Measurements from ENCODE around the gene KLHL2. TPM values are rescaled to one million over a fixed set of nuclear protein-coding genes. Genes with fewer than 3 reads are reported as not detected.

Gene KLHL2
- total RNA-seq, 4 donors from 2014 or later: 18.0 to 26.7 (median 23.8) TPM

DNA sequence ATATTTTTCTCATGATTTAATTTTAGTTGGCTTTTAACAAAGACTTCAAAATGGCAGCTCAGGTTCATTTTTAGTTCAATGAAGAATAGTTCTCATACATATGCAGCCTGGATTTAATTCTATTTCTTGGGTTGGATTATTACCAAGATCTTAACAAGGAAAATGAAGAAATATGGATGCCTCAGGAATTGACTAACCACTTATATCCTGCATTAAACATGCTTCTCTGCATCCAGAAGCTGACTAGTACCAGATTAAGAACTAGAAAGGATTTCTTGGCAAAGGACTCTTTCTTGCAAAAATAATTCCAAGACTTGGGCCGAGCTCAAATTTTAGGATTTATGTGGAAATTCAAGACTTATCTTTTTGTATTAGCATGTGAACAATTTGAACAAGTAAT, 5.6 kb upstream of the KLHL2 start:
- no peaks in the 10 kb centered on the region for H3K36me3 ChIP-seq
- no peak for DNase-seq (ENCODE audit: low spot score in 2 of 2)
- WGBS, 2 donors: 68 to 70% methylated on average over 1 of the region's 1 CpG
- H3K9me3 ChIP-seq: no peaks in the 10 kb centered on the region
- no peaks in the 10 kb centered on the region for H3K27me3 ChIP-seq
- H3K4me3 ChIP-seq: no peak overlapping the region
- H3K4me1 ChIP-seq: peaks cover 0 to 8% (median 2%) of the 10 kb centered on the region in 4 donors
- no peak overlapping the region for H3K27ac ChIP-seq
- TF ChIP-seq EP300 (IDR thresholded peaks at IDR 0.05) (no peak), POLR2A (IDR thresholded peaks at IDR 0.05) (no peak)
- TF ChIP-seq, protein P1, sequence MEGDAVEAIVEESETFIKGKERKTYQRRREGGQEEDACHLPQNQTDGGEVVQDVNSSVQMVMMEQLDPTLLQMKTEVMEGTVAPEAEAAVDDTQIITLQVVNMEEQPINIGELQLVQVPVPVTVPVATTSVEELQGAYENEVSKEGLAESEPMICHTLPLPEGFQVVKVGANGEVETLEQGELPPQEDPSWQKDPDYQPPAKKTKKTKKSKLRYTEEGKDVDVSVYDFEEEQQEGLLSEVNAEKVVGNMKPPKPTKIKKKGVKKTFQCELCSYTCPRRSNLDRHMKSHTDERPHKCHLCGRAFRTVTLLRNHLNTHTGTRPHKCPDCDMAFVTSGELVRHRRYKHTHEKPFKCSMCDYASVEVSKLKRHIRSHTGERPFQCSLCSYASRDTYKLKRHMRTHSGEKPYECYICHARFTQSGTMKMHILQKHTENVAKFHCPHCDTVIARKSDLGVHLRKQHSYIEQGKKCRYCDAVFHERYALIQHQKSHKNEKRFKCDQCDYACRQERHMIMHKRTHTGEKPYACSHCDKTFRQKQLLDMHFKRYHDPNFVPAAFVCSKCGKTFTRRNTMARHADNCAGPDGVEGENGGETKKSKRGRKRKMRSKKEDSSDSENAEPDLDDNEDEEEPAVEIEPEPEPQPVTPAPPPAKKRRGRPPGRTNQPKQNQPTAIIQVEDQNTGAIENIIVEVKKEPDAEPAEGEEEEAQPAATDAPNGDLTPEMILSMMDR (IDR thresholded peaks at IDR 0.05): no peak

- 69 to 71% methylated on average over 8 of the region's 8 CpGs for WGBS, 2 donors
- no peaks in the 10 kb centered on the region for H3K9me3 ChIP-seq
- peaks cover 0 to 11% (median 4%) of the 10 kb centered on the region in 4 donors for H3K4me1 ChIP-seq
- no peak overlapping the region for H3K4me3 ChIP-seq
- no peak overlapping the region for H3K27ac ChIP-seq
- no peak for DNase-seq (ENCODE audit: low spot score in 2 of 2)
- TF ChIP-seq, protein P1 (IDR thresholded peaks at IDR 0.05): no peak
- TF ChIP-seq POLR2A (IDR thresholded peaks at IDR 0.05) (no peak), EP300 (IDR thresholded peaks at IDR 0.05) (no peak)
- H3K27me3 ChIP-seq: no peaks in the 10 kb centered on the region
- H3K36me3 ChIP-seq: no peaks in the 10 kb centered on the region
Observed at GRCh38 chr4:165203541-165204461, 3.6 kb upstream of the KLHL2 start.

DNA sequence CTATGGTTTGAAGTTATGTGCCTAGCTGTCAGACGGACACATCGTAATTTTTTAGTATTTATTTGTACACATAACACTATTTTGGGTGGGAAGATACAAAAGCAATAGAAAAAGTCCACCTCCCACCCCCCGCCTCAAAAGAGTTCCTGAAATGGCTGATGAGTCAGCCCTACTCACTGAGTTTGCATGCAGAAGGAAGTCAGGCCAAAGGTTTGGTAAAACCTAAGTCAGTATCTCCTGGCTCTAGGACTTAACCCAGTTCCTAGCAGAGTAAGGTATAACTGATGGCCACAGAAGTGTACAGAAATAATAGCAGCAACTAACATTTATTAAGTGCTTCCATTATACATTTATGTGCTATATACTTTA, 2.9 kb upstream of the KLHL2 start:
- WGBS, 2 donors: 79 to 91% methylated on average over 3 of the region's 3 CpGs
- peaks cover 0 to 18% (median 6%) of the 10 kb centered on the region in 4 donors for H3K4me1 ChIP-seq
- H3K9me3 ChIP-seq: no peaks in the 10 kb centered on the region
- no peak overlapping the region for H3K4me3 ChIP-seq
- TF ChIP-seq POLR2A (IDR thresholded peaks at IDR 0.05) (no peak), EP300 (IDR thresholded peaks at IDR 0.05) (no peak)
- TF ChIP-seq, protein P1 (IDR thresholded peaks at IDR 0.05): no peak
- no peak overlapping the region for H3K27ac ChIP-seq
- no peaks in the 10 kb centered on the region for H3K36me3 ChIP-seq
- no peak for DNase-seq (ENCODE audit: low spot score in 2 of 2)
- H3K27me3 ChIP-seq: no peaks in the 10 kb centered on the region

GRCh38 chr4:165207016-165207430, 338 bp upstream of the KLHL2 start:
- DNase-seq (ENCODE audit: low spot score in 2 of 2): no peak

More at GRCh38 chr4:165207016-165207430, 338 bp upstream of the KLHL2 start:
- H3K36me3 ChIP-seq: no peaks in the 10 kb centered on the region
- TF ChIP-seq, protein P1 (IDR thresholded peaks at IDR 0.05): no peak
- TF ChIP-seq EP300 (IDR thresholded peaks at IDR 0.05): no peak
- TF ChIP-seq POLR2A (IDR thresholded peaks at IDR 0.05): no peak
- no peaks in the 10 kb centered on the region for H3K9me3 ChIP-seq
- H3K4me3 ChIP-seq: peak overlapping the region; percentile 62 to 96 (median 76)
- no peaks in the 10 kb centered on the region for H3K27me3 ChIP-seq
- peaks cover 0 to 25% (median 6%) of the 10 kb centered on the region in 4 donors for H3K4me1 ChIP-seq
- H3K27ac ChIP-seq: peak overlapping the region; percentile 65 to 92 (median 66)
- 0 to 2% methylated on average over 11 to 13 of the region's 28 CpGs for WGBS, 2 donors

All from tibial nerve (tissue), 4 donors.